ENCODE measurements around the gene AQP2. TPM values are rescaled to one million over a fixed set of nuclear protein-coding genes. Genes with fewer than 3 reads are reported as not detected.

AQP2 gene
- total RNA-seq, 2 donors from 2014 or later: 3.0 TPM; not detected in 1

DNA sequence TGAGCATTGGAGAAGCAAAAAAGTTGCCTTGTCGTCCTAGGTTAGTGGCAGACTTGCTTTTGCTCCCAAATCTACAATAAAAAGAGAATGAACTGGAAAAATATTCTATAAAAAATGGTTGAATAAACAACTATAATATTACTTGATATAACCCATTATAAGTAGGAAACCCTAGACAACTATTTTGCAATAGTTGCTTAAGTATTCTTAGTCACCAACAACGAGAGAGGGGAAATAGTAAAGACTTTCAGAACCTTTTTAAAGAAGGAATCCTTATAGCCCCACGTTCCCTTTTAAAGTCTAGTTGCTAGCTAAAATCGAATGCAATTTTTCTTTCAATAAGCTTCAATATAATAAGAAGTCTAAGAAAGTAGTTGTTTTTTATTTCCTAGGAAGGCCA lies 39.7 kb downstream of the AQP2 start:
- no peak for TF ChIP-seq CTCF (IDR thresholded peaks at IDR 0.05)
- ATAC-seq (ENCODE audit: insufficient number of reproducible peaks, low FRiP score, low read depth) (no peak), DNase-seq (ENCODE audit: low spot score) (no peak)
- Histone ChIP-seq H3K4me1 (ENCODE audit: control insufficient read depth in 1 of 2, low read depth in 2 of 2) (no peaks in the 10 kb centered on the region), H3K9me3 (no peaks in the 10 kb centered on the region), H3K27me3 (replicated peaks; ENCODE audit: insufficient read depth) (no peaks in the 10 kb centered on the region), H3K4me3 (no peak overlapping the region), H3K27ac (no peak overlapping the region), H3K36me3 (no peaks in the 10 kb centered on the region)

GRCh38 chr12:49998453-49998852 lies 47.9 kb downstream of the AQP2 start:
- Histone ChIP-seq H3K27me3 (replicated peaks; ENCODE audit: insufficient read depth) (no peaks in the 10 kb centered on the region), H3K4me3 (no peak overlapping the region), H3K36me3 (peaks cover 9% of the 10 kb centered on the region), H3K9me3 (no peaks in the 10 kb centered on the region), H3K27ac (no peak overlapping the region), H3K4me1 (ENCODE audit: control insufficient read depth in 1 of 2, low read depth in 2 of 2) (no peaks in the 10 kb centered on the region)
- TF ChIP-seq CTCF (IDR thresholded peaks at IDR 0.05): no peak
- ATAC-seq (ENCODE audit: insufficient number of reproducible peaks, low FRiP score, low read depth): no peak
- DNase-seq (ENCODE audit: low spot score): no peak

- H3K4me1 ChIP-seq (ENCODE audit: control insufficient read depth in 1 of 2, low read depth in 2 of 2): no peaks in the 10 kb centered on the region
- H3K36me3 ChIP-seq: peaks cover 6% of the 10 kb centered on the region
- H3K27ac ChIP-seq: no peak overlapping the region
- H3K4me3 ChIP-seq: no peak overlapping the region
- DNase-seq (ENCODE audit: low spot score) (no peak), ATAC-seq (ENCODE audit: insufficient number of reproducible peaks, low FRiP score, low read depth) (no peak)
- TF ChIP-seq CTCF (IDR thresholded peaks at IDR 0.05): no peak
- H3K9me3 ChIP-seq: no peaks in the 10 kb centered on the region
- no peaks in the 10 kb centered on the region for H3K27me3 ChIP-seq (replicated peaks; ENCODE audit: insufficient read depth)
These were observed 53.1 kb downstream of the AQP2 start for GRCh38 chr12:50003595-50003994.

- ATAC-seq (ENCODE audit: insufficient number of reproducible peaks, low FRiP score, low read depth) (no peak), DNase-seq (ENCODE audit: low spot score) (no peak)
- no peaks in the 10 kb centered on the region for H3K27me3 ChIP-seq (replicated peaks; ENCODE audit: insufficient read depth)
- no peaks in the 10 kb centered on the region for H3K4me1 ChIP-seq (ENCODE audit: control insufficient read depth in 1 of 2, low read depth in 2 of 2)
- TF ChIP-seq CTCF (IDR thresholded peaks at IDR 0.05): no peak
- no peak overlapping the region for H3K27ac ChIP-seq
- no peak overlapping the region for H3K4me3 ChIP-seq
- H3K36me3 ChIP-seq: peaks cover 6% of the 10 kb centered on the region
- H3K9me3 ChIP-seq: no peaks in the 10 kb centered on the region
These were observed 54.2 kb downstream of the AQP2 start for GRCh38 chr12:50004696-50005095.

DNA sequence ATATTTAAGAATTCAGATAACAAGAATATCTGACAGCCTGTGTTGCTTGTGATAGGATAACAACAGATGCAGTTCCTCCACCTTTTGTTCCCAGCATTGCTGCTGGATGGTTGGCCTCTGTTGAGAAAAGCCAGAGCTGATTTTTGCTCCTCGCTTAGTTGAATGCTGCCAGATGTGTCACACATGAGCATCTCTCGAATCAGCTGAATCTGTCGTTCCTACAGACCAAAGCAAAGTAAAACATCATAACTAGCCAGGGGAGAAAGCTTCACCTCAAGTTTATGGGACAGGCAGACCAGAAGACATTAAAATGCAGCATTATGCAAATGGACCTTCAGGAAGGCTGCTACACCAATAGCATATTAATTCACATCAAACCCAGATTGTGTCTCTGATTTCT lies 54.6 kb downstream of the AQP2 start:
- no peak overlapping the region for H3K27ac ChIP-seq
- no peak for TF ChIP-seq CTCF (IDR thresholded peaks at IDR 0.05)
- H3K9me3 ChIP-seq: no peaks in the 10 kb centered on the region
- H3K27me3 ChIP-seq (replicated peaks; ENCODE audit: insufficient read depth): no peaks in the 10 kb centered on the region
- no peaks in the 10 kb centered on the region for H3K4me1 ChIP-seq (ENCODE audit: control insufficient read depth in 1 of 2, low read depth in 2 of 2)
- H3K4me3 ChIP-seq: no peak overlapping the region
- no peak for ATAC-seq (ENCODE audit: insufficient number of reproducible peaks, low FRiP score, low read depth)
- no peak for DNase-seq (ENCODE audit: low spot score)
- H3K36me3 ChIP-seq: peaks cover 6% of the 10 kb centered on the region
